Mucosa of descending colon (tissue), 3 donors: Measurements from ENCODE around the gene ESCO1. TPM values are rescaled to one million over a fixed set of nuclear protein-coding genes. Genes with fewer than 3 reads are reported as not detected.
"Not testable (repeated sequence)": the region's sequence is repeated elsewhere in the genome, so short reads cannot be mapped to it uniquely, and the experiment has no call there.

Experiments used
- ATAC-seq: fragments of 200-7000 bp; cut with Tn5 transposase; one replicate; pipeline ENCODE4 v1.9.1; 2020; ENCODE audit warnings: mild to moderate bottlenecking, moderate library complexity
- DNase-seq, 3 donors: peaks; one replicate each; pipeline ENCODE4 v3.0.0-alpha.2; 2020
- H3K36me3 ChIP-seq: fragments of 200-600 bp; one replicate; pipeline ENCODE4 v1.8.0; 2021; ENCODE audit warnings: low read depth, mild to moderate bottlenecking
- H3K4me1 ChIP-seq: fragments of 200-600 bp; one replicate; pipeline ENCODE4 v1.8.0; 2021; ENCODE audit warnings: low read depth, mild to moderate bottlenecking
- H3K4me3 ChIP-seq: fragments of 200-600 bp; one replicate; pipeline ENCODE4 v1.8.0; 2021; ENCODE audit warnings: mild to moderate bottlenecking
- H3K9me3 ChIP-seq: fragments of 200-600 bp; one replicate; pipeline ENCODE4 v1.8.0; 2021; ENCODE audit warnings: mild to moderate bottlenecking
- CTCF ChIP-seq: fragments of 200-600 bp; IDR thresholded peaks from one replicate; pipeline ENCODE4 v1.8.0; 2022; ENCODE audit warnings: antibody characterized with exemption, mild to moderate bottlenecking
- intact Hi-C, 2 donors: fragments of 100-400 bp; cut with DNase I in 1 of 2; cut with micrococcal nuclease in 1 of 2; formaldehyde crosslinking; loops; one replicate each; pipeline versions ENCODE4 v1.11.0 to v1.11.1; 2022; cut with DNase I, micrococcal nuclease
- total RNA-seq, 3 donors: library from RNA; stranded (reverse); fragmentation: NEBNext Ultra II Directional in 2 of 3; extraction: Animal tissue kit (Norgen Biotek cat#: 25700) in 2 of 3; gene quantifications; one replicate each; pipeline versions ENCODE4 v1.2.1 to v1.2.4, GENCODE V29; 2021 to 2023
- donor health status: DM: no; HTN: no; CAD: no; lungs with moderate emphysema.
- donor health status: DM: no; HTN: no; CAD: no.
- donor health status: DM: no; HTN: yes; CAD: no.

ESCO1 gene
- total RNA-seq, 3 donors from 2014 or later: 14.8 to 18.0 (median 15.8) TPM

GRCh38 chr18:21593540-21594257, 6.8 kb downstream of the ESCO1 start:
- H3K4me3 ChIP-seq: no peak overlapping the region
- H3K4me1 ChIP-seq: peaks cover 5% of the 10 kb centered on the region
- H3K36me3 ChIP-seq: no peaks in the 10 kb centered on the region
- no peaks in the 10 kb centered on the region for H3K9me3 ChIP-seq
- intact Hi-C loops: no loop called here
- no peak for TF ChIP-seq CTCF
- ATAC-seq: no peak
- DNase-seq: no peak

GRCh38 chr18:21592361-21592760, 8.1 kb downstream of the ESCO1 start:
- intact Hi-C loops, H3K4me3 ChIP-seq, DNase-seq, H3K4me1 ChIP-seq, H3K9me3 ChIP-seq, H3K36me3 ChIP-seq, ATAC-seq: not testable (repeated sequence)

GRCh38 chr18:21584391-21584790, 16.1 kb downstream of the ESCO1 start:
- H3K4me1 ChIP-seq: no peaks in the 10 kb centered on the region
- H3K4me3 ChIP-seq: no peak overlapping the region
- intact Hi-C loops: no loop called here
- DNase-seq (no peak), ATAC-seq (no peak)
- H3K36me3 ChIP-seq: no peaks in the 10 kb centered on the region
- TF ChIP-seq CTCF: no peak
- H3K9me3 ChIP-seq: no peaks in the 10 kb centered on the region

- intact Hi-C loops: no loop called here
- TF ChIP-seq CTCF: no peak
- DNase-seq (no peak), ATAC-seq (no peak)
- no peaks in the 10 kb centered on the region for H3K9me3 ChIP-seq
- no peaks in the 10 kb centered on the region for H3K4me1 ChIP-seq
- H3K36me3 ChIP-seq: no peaks in the 10 kb centered on the region
- H3K4me3 ChIP-seq: no peak overlapping the region
These were observed 24.8 kb downstream of the ESCO1 start for GRCh38 chr18:21575656-21576055.

GRCh38 chr18:21571772-21572171, 28.7 kb downstream of the ESCO1 start:
- TF ChIP-seq CTCF: no peak
- H3K9me3 ChIP-seq: no peaks in the 10 kb centered on the region
- ATAC-seq (no peak), DNase-seq (no peak)
- no peak overlapping the region for H3K4me3 ChIP-seq
- no peaks in the 10 kb centered on the region for H3K4me1 ChIP-seq
- H3K36me3 ChIP-seq: no peaks in the 10 kb centered on the region
- intact Hi-C loops: no loop called here

GRCh38 chr18:21559195-21559594, 41.3 kb downstream of the ESCO1 start:
- no peak for ATAC-seq
- peaks cover 9% of the 10 kb centered on the region for H3K36me3 ChIP-seq
- no peak for TF ChIP-seq CTCF

More at GRCh38 chr18:21559195-21559594, 41.3 kb downstream of the ESCO1 start:
- Histone ChIP-seq H3K4me1 (no peaks in the 10 kb centered on the region), H3K9me3 (no peaks in the 10 kb centered on the region), H3K4me3 (no peak overlapping the region)
- DNase-seq: no peak
- intact Hi-C loops: no loop called here
